Sigmoid colon (tissue), 3 donors: ENCODE data around the gene HACD4.

ENCODE experiments used
- POLR2A ChIP-seq, 2 donors: fragments of 450-650 bp; IDR thresholded peaks; one replicate each; pipeline ENCODE4 v1.6.1; 2016; ENCODE audit warnings: antibody characterized with exemption in 2 of 2, mild to moderate bottlenecking in 2 of 2, moderate library complexity in 2 of 2
- TF ChIP-seq, protein P1 (sequence below), 4 experiments: fragments of 450-650 bp in 3 of 4; fragments of 200-600 bp in 1 of 4; IDR thresholded peaks; one replicate each; pipeline ENCODE4 v1.5.1; 2016 to 2019; ENCODE audit warnings: antibody characterized with exemption in 4 of 4, mild to moderate bottlenecking in 3 of 4, moderate library complexity in 2 of 4

DNA sequence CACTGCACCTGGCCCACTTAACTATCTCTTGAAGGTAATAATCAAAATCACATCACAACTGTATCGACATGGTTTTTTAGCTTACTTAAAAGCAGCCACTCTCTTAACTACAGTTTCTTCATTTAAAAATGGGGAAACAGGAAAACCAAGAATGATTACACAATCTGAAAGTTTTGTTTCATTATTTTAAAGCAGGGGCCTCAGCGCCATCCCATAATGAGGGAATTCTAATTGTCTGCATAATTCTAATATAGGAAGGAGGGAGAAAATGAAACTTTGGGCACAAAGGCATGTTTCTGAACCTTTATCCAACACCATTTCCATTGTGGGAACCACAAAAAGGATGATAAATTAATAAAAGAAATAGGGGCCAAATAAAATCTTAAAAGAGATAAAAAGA, 7.6 kb downstream of the HACD4 start:
- TF ChIP-seq, protein P1, sequence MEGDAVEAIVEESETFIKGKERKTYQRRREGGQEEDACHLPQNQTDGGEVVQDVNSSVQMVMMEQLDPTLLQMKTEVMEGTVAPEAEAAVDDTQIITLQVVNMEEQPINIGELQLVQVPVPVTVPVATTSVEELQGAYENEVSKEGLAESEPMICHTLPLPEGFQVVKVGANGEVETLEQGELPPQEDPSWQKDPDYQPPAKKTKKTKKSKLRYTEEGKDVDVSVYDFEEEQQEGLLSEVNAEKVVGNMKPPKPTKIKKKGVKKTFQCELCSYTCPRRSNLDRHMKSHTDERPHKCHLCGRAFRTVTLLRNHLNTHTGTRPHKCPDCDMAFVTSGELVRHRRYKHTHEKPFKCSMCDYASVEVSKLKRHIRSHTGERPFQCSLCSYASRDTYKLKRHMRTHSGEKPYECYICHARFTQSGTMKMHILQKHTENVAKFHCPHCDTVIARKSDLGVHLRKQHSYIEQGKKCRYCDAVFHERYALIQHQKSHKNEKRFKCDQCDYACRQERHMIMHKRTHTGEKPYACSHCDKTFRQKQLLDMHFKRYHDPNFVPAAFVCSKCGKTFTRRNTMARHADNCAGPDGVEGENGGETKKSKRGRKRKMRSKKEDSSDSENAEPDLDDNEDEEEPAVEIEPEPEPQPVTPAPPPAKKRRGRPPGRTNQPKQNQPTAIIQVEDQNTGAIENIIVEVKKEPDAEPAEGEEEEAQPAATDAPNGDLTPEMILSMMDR (IDR thresholded peaks at IDR 0.05), result no peak
- no peak for TF ChIP-seq POLR2A (IDR thresholded peaks at IDR 0.05)
